PC-3 (cell line): ENCODE data around the gene CPD. TPM values are rescaled to one million over a fixed set of nuclear protein-coding genes. Genes with fewer than 3 reads are reported as not detected.

Experiments used
- ATAC-seq: fragments of 200-7000 bp; cut with Tn5 transposase; 2 replicates; pipeline ENCODE4 v1.9.1; 2020; ENCODE audit warnings: mild to moderate bottlenecking, moderate library complexity
- BruUV-seq: library from RNA; stranded (reverse); fragments of 400-500 nt; replicated peaks from 2 replicates; lab custom pipeline; 2021; lab: Mats Ljungman, UMichigan
- CTCF ChIA-PET: fragments of 300-600 bp; sonication (Branson Sonifier 250); formaldehyde crosslinking; loops from one replicate; lab custom pipeline; 2022; ENCODE audit warnings: antibody characterized with exemption; lab: Charles Lee
- POLR2A ChIA-PET: fragments of 300-600 bp; sonication (Branson Sonifier 250); formaldehyde crosslinking; loops from one replicate; lab custom pipeline; 2022; ENCODE audit warnings: antibody characterized with exemption; ENCODE audit not compliant: unreplicated experiment; lab: Charles Lee
- DNase-seq: peaks from one replicate; pipeline ENCODE4 v3.0.0-alpha.2; 2015
- H2AFZ ChIP-seq: fragments of 300-600 bp; sonication (generic); 2 replicates; pipeline ENCODE4 v1.6.0; 2016; ENCODE audit warnings: antibody characterized with exemption, low read length
- H3F3A ChIP-seq: fragments of 300-600 bp; sonication (generic); one replicate; pipeline ENCODE4 v1.6.0; 2017; ENCODE audit warnings: antibody characterized with exemption, low read length, control low read depth, mild to moderate bottlenecking; ENCODE audit not compliant: unreplicated experiment
- H3K27ac ChIP-seq: fragments of 300-600 bp; sonication (generic); 2 replicates; pipeline ENCODE4 v1.5.1; 2016; ENCODE audit warnings: mild to moderate bottlenecking, low read length
- H3K27me3 ChIP-seq: fragments of 300-600 bp; sonication (generic); 2 replicates; pipeline ENCODE4 v1.6.1; 2016; ENCODE audit warnings: low read length, mixed read lengths
- H3K36me3 ChIP-seq: fragments of 300-600 bp; sonication (generic); 2 replicates; pipeline ENCODE4 v1.6.1; 2016; ENCODE audit warnings: low read depth, mixed run types, low read length, mixed read lengths
- H3K4me1 ChIP-seq: fragments of 300-600 bp; sonication (generic); 2 replicates; pipeline ENCODE4 v1.5.1; 2016; ENCODE audit warnings: low read length; ENCODE audit not compliant: insufficient read depth
- H3K4me2 ChIP-seq: fragments of 300-600 bp; sonication (generic); 2 replicates; pipeline ENCODE4 v1.6.0; 2016; ENCODE audit warnings: low read length
- H3K4me3 ChIP-seq: fragments of 300-600 bp; sonication (generic); 2 replicates; pipeline ENCODE4 v1.5.1; 2016; ENCODE audit warnings: mild to moderate bottlenecking, low read length, mixed read lengths
- H3K79me2 ChIP-seq: fragments of 300-600 bp; sonication (generic); 2 replicates; pipeline ENCODE4 v1.6.1; 2017; ENCODE audit warnings: low read length, mixed read lengths
- H3K9ac ChIP-seq: fragments of 300-600 bp; sonication (generic); 2 replicates; pipeline ENCODE4 v1.6.0; 2016; ENCODE audit warnings: mild to moderate bottlenecking, low read length
- H3K9me2 ChIP-seq: fragments of 300-600 bp; sonication (generic); replicated peaks from 2 replicates; pipeline ENCODE4 v1.6.1; 2016; ENCODE audit warnings: mixed run types, low read length, mixed read lengths
- H3K9me3 ChIP-seq: fragments of 300-600 bp; sonication (generic); 2 replicates; pipeline ENCODE4 v1.6.1; 2016; ENCODE audit warnings: low read length, mixed read lengths
- H4K20me1 ChIP-seq: fragments of 300-600 bp; sonication (generic); 2 replicates; pipeline ENCODE4 v1.6.1; 2016; ENCODE audit warnings: low read length, mixed read lengths
- EZH2 ChIP-seq: fragments of 300-600 bp; sonication (generic); IDR thresholded peaks from one replicate; pipeline ENCODE4 v1.6.1; 2017; ENCODE audit warnings: antibody characterized with exemption, mild to moderate bottlenecking, low read length; ENCODE audit not compliant: unreplicated experiment
- EZH2phosphoT487 ChIP-seq: fragments of 300-600 bp; sonication (generic); IDR thresholded peaks from 2 replicates; pipeline ENCODE4 v1.6.1; 2018; ENCODE audit warnings: mild to moderate bottlenecking, antibody characterized with exemption, low read length, borderline replicate concordance
- intact Hi-C: fragments of 100-400 bp; cut with micrococcal nuclease; formaldehyde crosslinking; loops from 2 replicates; pipeline ENCODE4 v1.9.0; 2023
- total RNA-seq: library from RNA; depleted of rRNA; stranded (reverse); fragments of >200 nt; gene quantifications from 2 replicates; pipeline ENCODE4 v1.2.3, GENCODE V29; 2014
- TF ChIP-seq, protein P1 (sequence below): fragments of 300-600 bp; sonication (generic); conservative IDR thresholded peaks from 2 replicates; pipeline ENCODE4 v1.5.1; 2017; ENCODE audit warnings: antibody characterized with exemption, low read depth, mild to moderate bottlenecking, low read length

Gene CPD
- total RNA-seq, 1 experiment from 2014 or later = 30.9 TPM

DNA sequence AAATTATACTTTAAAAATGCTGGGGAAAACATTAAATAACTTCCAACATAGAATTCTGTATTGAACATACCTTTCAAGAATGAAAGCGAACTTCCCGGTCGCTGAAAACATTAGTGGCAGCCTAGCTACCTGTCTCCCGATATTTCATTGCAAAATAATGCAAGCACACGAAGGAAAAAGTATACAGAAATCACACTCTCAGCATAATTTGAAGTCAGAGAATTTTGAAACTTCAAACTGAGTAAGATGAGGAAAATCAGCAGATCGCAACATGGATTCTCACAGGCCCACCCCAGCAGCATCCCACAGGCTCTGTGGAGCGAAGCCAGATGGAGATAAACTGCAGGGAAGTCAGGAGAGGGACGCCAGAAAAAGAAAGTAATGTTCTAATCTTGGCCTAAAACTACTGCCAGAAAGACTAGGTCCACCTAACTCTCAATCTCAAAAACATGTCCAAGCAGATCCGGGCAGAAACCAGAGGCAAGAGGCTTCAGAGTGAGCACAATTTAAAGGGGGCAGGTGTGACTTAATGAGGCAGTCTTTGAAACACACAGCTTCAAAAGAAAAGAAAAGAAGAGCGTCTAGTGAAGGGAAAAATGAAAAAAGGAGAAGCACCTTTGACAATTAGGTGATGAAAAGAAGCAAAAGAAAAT, 93.6 kb downstream of the CPD start:
- DNase-seq (no peak), ATAC-seq (no peak)
- H3K79me2 ChIP-seq = peaks cover 1% of the 10 kb centered on the region
- no peaks in the 10 kb centered on the region for H3K9me2 ChIP-seq
- no peaks in the 10 kb centered on the region for H3K9me3 ChIP-seq
- TF ChIP-seq, protein P1, sequence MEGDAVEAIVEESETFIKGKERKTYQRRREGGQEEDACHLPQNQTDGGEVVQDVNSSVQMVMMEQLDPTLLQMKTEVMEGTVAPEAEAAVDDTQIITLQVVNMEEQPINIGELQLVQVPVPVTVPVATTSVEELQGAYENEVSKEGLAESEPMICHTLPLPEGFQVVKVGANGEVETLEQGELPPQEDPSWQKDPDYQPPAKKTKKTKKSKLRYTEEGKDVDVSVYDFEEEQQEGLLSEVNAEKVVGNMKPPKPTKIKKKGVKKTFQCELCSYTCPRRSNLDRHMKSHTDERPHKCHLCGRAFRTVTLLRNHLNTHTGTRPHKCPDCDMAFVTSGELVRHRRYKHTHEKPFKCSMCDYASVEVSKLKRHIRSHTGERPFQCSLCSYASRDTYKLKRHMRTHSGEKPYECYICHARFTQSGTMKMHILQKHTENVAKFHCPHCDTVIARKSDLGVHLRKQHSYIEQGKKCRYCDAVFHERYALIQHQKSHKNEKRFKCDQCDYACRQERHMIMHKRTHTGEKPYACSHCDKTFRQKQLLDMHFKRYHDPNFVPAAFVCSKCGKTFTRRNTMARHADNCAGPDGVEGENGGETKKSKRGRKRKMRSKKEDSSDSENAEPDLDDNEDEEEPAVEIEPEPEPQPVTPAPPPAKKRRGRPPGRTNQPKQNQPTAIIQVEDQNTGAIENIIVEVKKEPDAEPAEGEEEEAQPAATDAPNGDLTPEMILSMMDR = no peak
- no peak for TF ChIP-seq EZH2
- TF ChIP-seq EZH2phosphoT487 = no peak
- no peaks in the 10 kb centered on the region for H4K20me1 ChIP-seq
- H3K4me3 ChIP-seq = no peak overlapping the region
- no peak overlapping the region for H3K9ac ChIP-seq
- H2AFZ ChIP-seq = no peak overlapping the region
- H3K4me2 ChIP-seq = no peak overlapping the region
- no peaks in the 10 kb centered on the region for H3F3A ChIP-seq
- BruUV-seq = no TSS peak
- intact Hi-C loops = no loop called here
- no peaks in the 10 kb centered on the region for H3K36me3 ChIP-seq
- POLR2A ChIA-PET = no interaction called here
- H3K4me1 ChIP-seq = peaks cover 10% of the 10 kb centered on the region; the same call in 1 of the 2 replicates
- H3K27me3 ChIP-seq = no peaks in the 10 kb centered on the region
- CTCF ChIA-PET = interaction anchor here (0.6 kb wide), 1 partner anchor 127 kb away, joined by 3 read pairs; no protein-coding TSS in a partner anchor
- H3K27ac ChIP-seq = no peak overlapping the region

DNA sequence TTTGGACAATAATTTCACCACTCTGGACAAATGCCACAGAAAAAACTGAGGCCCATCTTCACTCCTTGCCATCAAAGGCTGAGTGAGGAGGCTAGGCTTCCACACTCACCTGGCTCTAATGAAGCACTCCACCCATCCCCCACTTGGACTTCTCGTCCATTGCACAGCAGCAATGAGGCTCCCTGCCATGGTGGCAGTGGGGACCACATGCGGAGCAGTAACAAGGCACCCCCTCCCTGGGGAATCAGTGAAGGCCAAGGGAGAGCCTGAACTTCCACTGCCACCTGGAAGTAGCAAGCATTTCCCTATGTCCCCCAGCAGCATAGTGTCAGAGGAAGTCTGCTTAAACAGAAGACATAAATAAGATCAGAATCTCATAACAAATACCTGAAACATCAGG, 96.5 kb downstream of the CPD start:
- ATAC-seq (no peak), DNase-seq (no peak)
- Histone ChIP-seq H2AFZ (no peak overlapping the region), H3K9me3 (no peaks in the 10 kb centered on the region), H3K4me2 (no peak overlapping the region), H3K4me3 (no peak overlapping the region), H3K36me3 (no peaks in the 10 kb centered on the region), H3K4me1 (peaks cover 8% of the 10 kb centered on the region; the same call in 1 of the 2 replicates), H3K27me3 (no peaks in the 10 kb centered on the region), H3F3A (no peaks in the 10 kb centered on the region), H3K27ac (no peak overlapping the region), H3K9me2 (no peaks in the 10 kb centered on the region), H3K79me2 (peaks cover 22% of the 10 kb centered on the region), H3K9ac (no peak overlapping the region), H4K20me1 (no peaks in the 10 kb centered on the region)
- intact Hi-C loops = no loop called here
- ChIA-PET CTCF (no interaction called here), POLR2A (no interaction called here)
- TF ChIP-seq, protein P1 = no peak
- no TSS peak for BruUV-seq

DNA sequence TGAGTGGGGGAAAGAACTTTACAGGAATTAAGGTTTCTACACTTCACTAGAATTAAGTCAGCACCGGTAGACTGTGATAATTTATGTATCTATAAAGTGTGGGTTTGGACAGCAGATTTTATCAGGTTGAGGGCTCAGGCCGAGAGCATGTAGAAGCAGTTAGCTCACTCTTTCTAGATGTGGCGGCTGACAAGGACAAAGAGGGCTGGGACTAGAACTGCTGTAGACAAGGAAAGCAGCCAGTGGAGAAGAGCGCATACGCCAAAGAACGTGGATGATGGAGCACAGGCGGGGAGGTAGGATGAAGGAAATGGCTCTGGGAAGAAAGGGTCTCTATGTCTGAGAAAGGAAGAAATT, 98.0 kb downstream of the CPD start:
- Histone ChIP-seq H2AFZ (peak overlapping the region; percentile 100), H3K27me3 (no peaks in the 10 kb centered on the region), H3K27ac (no peak overlapping the region), H4K20me1 (no peaks in the 10 kb centered on the region), H3F3A (no peaks in the 10 kb centered on the region), H3K4me3 (peak overlapping the region; percentile 97), H3K9ac (peak overlapping the region; percentile 99; the same call in 1 of the 2 replicates), H3K36me3 (no peaks in the 10 kb centered on the region; the same call in 1 of the 2 replicates), H3K4me1 (peaks cover 8% of the 10 kb centered on the region; the same call in 1 of the 2 replicates), H3K9me2 (no peaks in the 10 kb centered on the region), H3K9me3 (no peaks in the 10 kb centered on the region), H3K79me2 (peaks cover 22% of the 10 kb centered on the region), H3K4me2 (peak overlapping the region; percentile 84)
- ATAC-seq = peak; percentile 32
- ChIA-PET CTCF (no interaction called here), POLR2A (no interaction called here)
- BruUV-seq = no TSS peak
- DNase-seq = no peak
- intact Hi-C loops = loop anchor here (1.0 kb wide), 1 partner anchor 136 kb away; no protein-coding TSS in a partner anchor
- TF ChIP-seq EZH2phosphoT487 (no peak), EZH2 (no peak)
- TF ChIP-seq, protein P1 = no peak
